Stomach (tissue), 4 donors: ENCODE measurements around the gene SLC25A26.

Experiments
- EP300 ChIP-seq: sonication (generic); formaldehyde crosslinking; IDR thresholded peaks from one replicate; pipeline ENCODE4 v1.6.1; 2017; ENCODE audit warnings: antibody characterized with exemption
- POLR2A ChIP-seq, 4 donors: fragments of 450-650 bp; IDR thresholded peaks; one replicate each; pipeline ENCODE4 v1.6.1; 2016; ENCODE audit warnings: antibody characterized with exemption in 4 of 4, control low read depth in 2 of 4, mild to moderate bottlenecking in 1 of 4, moderate library complexity in 1 of 4
- POLR2AphosphoS5 ChIP-seq, 3 donors: sonication (generic); formaldehyde crosslinking; IDR thresholded peaks; one replicate each; pipeline ENCODE4 v1.6.1; 2016; ENCODE audit warnings: antibody characterized with exemption in 3 of 3

GRCh38 chr3:66211779-66212178 lies 9.0 kb upstream of the SLC25A26 start:
- TF ChIP-seq POLR2A (IDR thresholded peaks at IDR 0.05) (no peak), POLR2AphosphoS5 (IDR thresholded peaks at IDR 0.05) (no peak), EP300 (no peak)
